Middle frontal gyrus (tissue), 1 donor: ENCODE data around the gene CCDC107.
"Not testable (repeated sequence)": the region's sequence is repeated elsewhere in the genome, so short reads cannot be mapped to it uniquely, and the experiment has no call there.

Source experiments
- DNase-seq: peaks from one replicate; pipeline ENCODE4 v3.0.0-alpha.2; 2015; ENCODE audit warnings: low spot score; ENCODE audit errors: extremely low spot score

The CCDC107 gene

GRCh38 chr9:35637427-35637955 lies 20.6 kb upstream of the CCDC107 start:
- not testable (repeated sequence) for DNase-seq

GRCh38 chr9:35638751-35639150 lies 19.3 kb upstream of the CCDC107 start:
- DNase-seq, result not testable (repeated sequence)

GRCh38 chr9:35639225-35639624 lies 18.9 kb upstream of the CCDC107 start:
- DNase-seq, result not testable (repeated sequence)

- no peak for DNase-seq
Observed at GRCh38 chr9:35639631-35640030, 18.5 kb upstream of the CCDC107 start.

GRCh38 chr9:35640431-35640830 lies 17.7 kb upstream of the CCDC107 start:
- not testable (repeated sequence) for DNase-seq

GRCh38 chr9:35641478-35641877 lies 16.6 kb upstream of the CCDC107 start:
- DNase-seq, result not testable (repeated sequence)

- DNase-seq, result no peak
Observed at GRCh38 chr9:35643046-35643445, 15.0 kb upstream of the CCDC107 start.

GRCh38 chr9:35645736-35646135 lies 12.4 kb upstream of the CCDC107 start:
- not testable (repeated sequence) for DNase-seq

- DNase-seq, result no peak
Observed at GRCh38 chr9:35646153-35646532, 11.9 kb upstream of the CCDC107 start.

- peak; percentile 89 for DNase-seq
Observed at GRCh38 chr9:35646533-35647265, 11.4 kb upstream of the CCDC107 start.

- DNase-seq, result no peak
Observed at GRCh38 chr9:35649431-35650340, 8.4 kb upstream of the CCDC107 start.

GRCh38 chr9:35650341-35651158 lies 7.5 kb upstream of the CCDC107 start, which contains the start of gene SIT1:
Gene SIT1, minus strand, starts transcription at chr9:35650931. Its CDS starts 78 bp downstream, at chr9:35650853.
- DNase-seq, result no peak

GRCh38 chr9:35651956-35652828 lies 5.9 kb upstream of the CCDC107 start:
- no peak for DNase-seq

- DNase-seq, result no peak
Observed at GRCh38 chr9:35652829-35653209, 5.3 kb upstream of the CCDC107 start.

GRCh38 chr9:35653611-35654010 lies 4.5 kb upstream of the CCDC107 start:
- DNase-seq, result no peak

GRCh38 chr9:35656348-35656747 lies 1.7 kb upstream of the CCDC107 start:
- DNase-seq, result no peak

- DNase-seq, result no peak
Observed at GRCh38 chr9:35656831-35657545, 1.1 kb upstream of the CCDC107 start.

- DNase-seq, result peak; percentile 98
Observed at GRCh38 chr9:35657546-35658136, 451 bp upstream of the CCDC107 start, which contains the start of gene RMRP. Gene RMRP, minus strand, starts transcription at chr9:35658019.

- no peak for DNase-seq
Observed at GRCh38 chr9:35658968-35659220, 802 bp downstream of the CCDC107 start.
